Measurements from ENCODE around the gene ATP6AP1.

ATP6AP1 gene

DNA sequence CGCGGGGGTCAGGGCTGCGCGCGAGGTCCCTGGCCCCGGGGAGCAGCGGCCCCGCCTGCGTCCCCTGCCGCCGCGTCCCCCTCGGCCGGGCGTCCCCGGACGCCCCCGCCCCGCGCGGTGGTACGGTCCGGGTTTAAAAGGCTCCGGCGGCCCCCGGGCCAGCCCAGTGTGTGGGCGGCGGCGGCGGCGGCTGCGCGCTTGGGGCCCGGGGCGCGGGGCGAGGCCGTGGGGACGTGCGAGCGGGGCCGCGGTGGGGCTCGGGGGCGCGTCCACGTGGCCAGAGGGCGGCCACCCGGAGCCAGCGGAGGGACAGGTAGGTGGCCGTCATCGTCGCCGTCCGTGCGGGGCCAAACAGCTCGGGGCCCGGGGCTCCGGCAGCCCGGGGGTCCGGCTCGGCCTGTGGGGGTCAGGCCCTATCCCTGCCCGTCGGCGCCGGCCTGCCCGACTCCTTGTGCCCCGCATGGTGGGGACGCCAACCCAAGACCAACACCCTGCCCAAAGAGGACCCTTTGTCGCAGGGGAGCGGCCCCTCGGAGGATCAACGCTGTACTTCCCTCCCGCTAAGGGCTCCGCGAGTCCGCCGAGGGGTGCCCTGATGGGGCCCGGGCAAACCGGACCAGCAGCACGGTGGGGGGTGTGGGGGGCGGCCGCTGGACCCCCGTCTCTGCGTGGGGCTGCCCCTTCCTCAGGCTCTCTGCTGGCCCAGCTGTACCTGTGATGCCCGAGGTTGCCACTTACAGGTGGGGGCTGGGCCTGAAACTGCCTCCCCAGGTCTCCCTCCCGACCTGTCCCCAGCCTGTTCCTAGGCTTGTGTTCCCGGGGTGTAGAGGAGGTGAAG lies 29.9 kb downstream of the ATP6AP1 start, which contains the start of gene PLXNA3:
Gene PLXNA3, plus strand, starts transcription at position 166 of the 838 bp plus-strand sequence. CDS start 1,903 bp downstream, outside the sequence.
- TF ChIP-seq, protein P1, sequence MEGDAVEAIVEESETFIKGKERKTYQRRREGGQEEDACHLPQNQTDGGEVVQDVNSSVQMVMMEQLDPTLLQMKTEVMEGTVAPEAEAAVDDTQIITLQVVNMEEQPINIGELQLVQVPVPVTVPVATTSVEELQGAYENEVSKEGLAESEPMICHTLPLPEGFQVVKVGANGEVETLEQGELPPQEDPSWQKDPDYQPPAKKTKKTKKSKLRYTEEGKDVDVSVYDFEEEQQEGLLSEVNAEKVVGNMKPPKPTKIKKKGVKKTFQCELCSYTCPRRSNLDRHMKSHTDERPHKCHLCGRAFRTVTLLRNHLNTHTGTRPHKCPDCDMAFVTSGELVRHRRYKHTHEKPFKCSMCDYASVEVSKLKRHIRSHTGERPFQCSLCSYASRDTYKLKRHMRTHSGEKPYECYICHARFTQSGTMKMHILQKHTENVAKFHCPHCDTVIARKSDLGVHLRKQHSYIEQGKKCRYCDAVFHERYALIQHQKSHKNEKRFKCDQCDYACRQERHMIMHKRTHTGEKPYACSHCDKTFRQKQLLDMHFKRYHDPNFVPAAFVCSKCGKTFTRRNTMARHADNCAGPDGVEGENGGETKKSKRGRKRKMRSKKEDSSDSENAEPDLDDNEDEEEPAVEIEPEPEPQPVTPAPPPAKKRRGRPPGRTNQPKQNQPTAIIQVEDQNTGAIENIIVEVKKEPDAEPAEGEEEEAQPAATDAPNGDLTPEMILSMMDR (IDR thresholded peaks at IDR 0.05; ENCODE audit: unreplicated experiment in 3 of 3): no peak
- H3K4me1 Mint-ChIP-seq: peaks cover 5% of the 10 kb centered on the region
- H3K27ac Mint-ChIP-seq: peak within 1 kb of the TSS; percentile 94 to 99 (median 95)
- H3K4me3 Mint-ChIP-seq: peak within 1 kb of the TSS; percentile 90 to 95 (median 93)
- peaks cover 25% of the 10 kb centered on the region for H3K9me3 Mint-ChIP-seq
- peaks cover 25% of the 10 kb centered on the region for H3K36me3 Mint-ChIP-seq (ENCODE audit: low read depth)
- no peaks in the 10 kb centered on the region for H3K27me3 Mint-ChIP-seq (ENCODE audit: low read depth)

DNA sequence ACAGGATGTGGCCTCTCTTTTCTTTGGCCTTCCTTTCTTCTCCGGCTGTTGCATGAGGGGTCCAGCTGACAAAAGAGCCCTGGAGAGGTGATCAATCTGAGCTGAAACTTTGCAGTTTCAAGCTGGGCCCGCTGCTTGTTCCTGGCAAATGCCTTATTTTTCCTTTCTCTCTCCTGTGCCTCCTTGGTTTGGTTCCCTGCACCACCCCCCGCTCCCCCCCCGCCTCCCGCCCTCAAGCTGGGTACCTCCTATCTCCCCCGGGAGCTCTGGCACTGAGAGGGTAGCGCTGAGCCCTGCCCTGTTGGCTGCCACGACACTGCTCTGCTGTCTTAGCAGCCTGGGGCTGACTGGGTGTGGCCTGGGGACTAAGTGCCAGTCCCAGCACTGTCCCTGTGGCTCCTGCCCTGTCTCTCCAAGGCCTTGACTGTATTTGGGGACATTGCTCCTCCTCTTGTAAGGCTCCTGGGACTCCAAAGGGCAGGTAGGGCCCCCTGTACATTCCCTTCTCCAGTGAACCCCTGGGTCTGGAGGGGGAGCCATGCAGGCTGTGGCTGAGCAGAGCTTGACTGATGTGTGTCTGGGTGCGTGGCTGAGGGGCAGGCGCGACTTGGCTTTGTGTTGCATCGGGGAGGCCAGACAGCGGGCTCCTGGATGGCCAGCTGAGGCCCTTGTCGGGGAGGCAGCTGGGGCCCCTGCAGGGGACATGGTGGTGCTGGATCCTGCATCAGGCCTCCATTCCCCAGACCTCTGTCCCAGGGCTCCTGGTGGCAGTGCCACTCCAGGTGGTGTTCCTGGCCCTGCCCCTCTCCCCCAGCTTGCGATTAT lies 30.7 kb downstream of the ATP6AP1 start:
- TF ChIP-seq, protein P1 (IDR thresholded peaks at IDR 0.05; ENCODE audit: unreplicated experiment in 3 of 3): no peak
- peaks cover 24% of the 10 kb centered on the region for H3K9me3 Mint-ChIP-seq
- peaks cover 23% of the 10 kb centered on the region for H3K36me3 Mint-ChIP-seq (ENCODE audit: low read depth)
- no peaks in the 10 kb centered on the region for H3K27me3 Mint-ChIP-seq (ENCODE audit: low read depth)
- H3K27ac Mint-ChIP-seq: peak overlapping the region; percentile 56 to 84 (median 81)
- peak overlapping the region; percentile 86 to 95 (median 91) for H3K4me3 Mint-ChIP-seq
- peaks cover 5% of the 10 kb centered on the region for H3K4me1 Mint-ChIP-seq

DNA sequence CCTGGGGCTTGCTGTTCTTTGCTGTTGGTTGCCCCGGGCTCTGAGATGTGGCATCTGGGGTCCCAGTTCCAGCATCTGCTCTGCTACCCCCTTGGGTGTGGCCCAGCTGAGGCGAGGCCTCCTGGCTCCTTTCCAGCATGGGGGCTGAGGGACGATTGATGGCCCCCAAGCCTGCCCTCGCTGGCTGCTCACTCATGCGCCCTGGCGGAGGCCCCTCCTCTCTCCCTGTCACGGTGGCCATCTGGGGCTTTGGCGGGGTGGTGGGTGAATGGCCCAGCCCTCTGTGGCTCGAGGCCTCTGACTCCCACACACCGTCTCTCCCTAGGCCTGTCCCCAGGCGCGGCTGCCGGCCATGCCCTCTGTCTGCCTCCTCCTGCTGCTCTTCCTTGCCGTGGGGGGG lies 31.4 kb downstream of the ATP6AP1 start:
- peak overlapping the region; percentile 86 to 95 (median 91) for H3K4me3 Mint-ChIP-seq
- H3K36me3 Mint-ChIP-seq (ENCODE audit: low read depth): peaks cover 17% of the 10 kb centered on the region
- TF ChIP-seq, protein P1 (IDR thresholded peaks at IDR 0.05; ENCODE audit: unreplicated experiment in 3 of 3): no peak
- peaks cover 5% of the 10 kb centered on the region for H3K4me1 Mint-ChIP-seq
- H3K27ac Mint-ChIP-seq: peak overlapping the region in 1 of 3 experiments; percentile 54
- no peaks in the 10 kb centered on the region for H3K27me3 Mint-ChIP-seq (ENCODE audit: low read depth)
- peaks cover 17% of the 10 kb centered on the region for H3K9me3 Mint-ChIP-seq

DNA sequence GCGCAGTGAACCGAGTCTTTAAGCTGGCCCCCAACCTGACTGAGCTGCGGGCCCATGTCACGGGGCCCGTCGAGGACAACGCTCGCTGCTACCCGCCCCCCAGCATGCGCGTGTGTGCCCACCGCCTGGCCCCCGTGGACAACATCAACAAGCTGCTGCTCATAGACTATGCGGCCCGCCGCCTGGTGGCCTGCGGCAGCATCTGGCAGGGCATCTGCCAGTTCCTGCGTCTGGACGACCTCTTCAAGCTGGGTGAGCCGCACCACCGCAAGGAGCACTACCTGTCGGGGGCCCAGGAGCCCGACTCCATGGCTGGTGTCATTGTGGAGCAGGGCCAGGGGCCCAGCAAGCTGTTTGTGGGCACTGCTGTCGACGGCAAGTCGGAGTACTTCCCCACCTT lies 31.8 kb downstream of the ATP6AP1 start:
- peaks cover 17% of the 10 kb centered on the region for H3K9me3 Mint-ChIP-seq
- peak overlapping the region in 1 of 3 experiments; percentile 54 for H3K27ac Mint-ChIP-seq
- peaks cover 5% of the 10 kb centered on the region for H3K4me1 Mint-ChIP-seq
- no peaks in the 10 kb centered on the region for H3K27me3 Mint-ChIP-seq (ENCODE audit: low read depth)
- H3K4me3 Mint-ChIP-seq: peak overlapping the region; percentile 86 to 95 (median 91)
- TF ChIP-seq, protein P1 (IDR thresholded peaks at IDR 0.05; ENCODE audit: unreplicated experiment in 3 of 3): no peak
- H3K36me3 Mint-ChIP-seq (ENCODE audit: low read depth): peaks cover 20% of the 10 kb centered on the region

DNA sequence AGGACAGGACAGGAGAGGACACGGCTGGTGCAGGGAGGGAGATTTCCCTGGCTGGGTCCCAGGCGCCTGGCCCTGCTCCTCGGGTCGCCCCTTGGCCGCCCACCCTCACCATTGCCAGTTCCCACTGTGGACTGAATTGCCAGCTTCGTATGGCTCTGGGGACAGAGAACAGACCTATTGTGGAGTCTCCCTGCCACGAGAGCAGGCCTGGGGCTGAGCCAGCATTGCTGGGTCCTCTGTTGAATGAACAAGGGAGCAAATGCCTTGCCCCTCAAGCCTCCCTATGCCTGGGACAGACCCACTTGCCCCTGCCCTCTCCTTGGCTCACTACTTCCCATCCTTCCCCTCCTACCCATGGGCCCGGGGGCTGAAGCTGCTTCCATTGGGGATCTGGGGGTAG lies 33.9 kb downstream of the ATP6AP1 start:
- Mint-ChIP-seq H3K9me3 (peaks cover 13% of the 10 kb centered on the region), H3K4me3 (peak overlapping the region in 1 of 3 experiments; percentile 56), H3K36me3 (ENCODE audit: low read depth) (peaks cover 18% of the 10 kb centered on the region), H3K27ac (no peak overlapping the region), H3K27me3 (ENCODE audit: low read depth) (no peaks in the 10 kb centered on the region), H3K4me1 (peaks cover 2% of the 10 kb centered on the region)
- TF ChIP-seq, protein P1 (IDR thresholded peaks at IDR 0.05; ENCODE audit: unreplicated experiment in 3 of 3): no peak
